DMS153 treated with DMSO at 0.1 percent for 48 hours (cell line): ENCODE results near the gene SRC.

Experiments
- DNase-seq: peaks from one replicate; lab custom pipeline; 2025; ENCODE audit not compliant: unreplicated experiment; lab: John Stamatoyannopoulos, UW

The SRC gene

GRCh38 chr20:37394543-37395409 lies 48.8 kb downstream of the SRC start:
- no peak for DNase-seq

GRCh38 chr20:37395410-37395797 lies 49.5 kb downstream of the SRC start:
- no peak for DNase-seq

GRCh38 chr20:37395921-37396415 lies 50.0 kb downstream of the SRC start:
- DNase-seq = peak; percentile 63

- peak; percentile 66 for DNase-seq
Measured at GRCh38 chr20:37396416-37397075, 50.6 kb downstream of the SRC start.

- DNase-seq = no peak
Measured at GRCh38 chr20:37397076-37397953, 51.4 kb downstream of the SRC start.

- no peak for DNase-seq
Measured at GRCh38 chr20:37397954-37398749, 52.2 kb downstream of the SRC start.

- no peak for DNase-seq
Measured at GRCh38 chr20:37398750-37399621, 53.0 kb downstream of the SRC start.

- DNase-seq = no peak
Measured at GRCh38 chr20:37401282-37401929, 55.5 kb downstream of the SRC start.

GRCh38 chr20:37401930-37402675 lies 56.2 kb downstream of the SRC start:
- DNase-seq = no peak

GRCh38 chr20:37403107-37404033 lies 57.4 kb downstream of the SRC start:
- DNase-seq = no peak

- no peak for DNase-seq
Measured at GRCh38 chr20:37404461-37404890, 58.5 kb downstream of the SRC start.

- no peak for DNase-seq
Measured at GRCh38 chr20:37405351-37405897, 59.5 kb downstream of the SRC start.

- peak; percentile 42 for DNase-seq
Measured at GRCh38 chr20:37406010-37406998, 60.4 kb downstream of the SRC start.

GRCh38 chr20:37407019-37407566 lies 61.2 kb downstream of the SRC start:
- no peak for DNase-seq

GRCh38 chr20:37407573-37408002 lies 61.6 kb downstream of the SRC start:
- DNase-seq = no peak
